Muscle of arm (tissue), 12 donors: ENCODE measurements around the gene ITGA6. TPM values are rescaled to one million over a fixed set of nuclear protein-coding genes. Genes with fewer than 3 reads are reported as not detected.

Experiments used
- DNase-seq: peaks from one replicate; pipeline ENCODE4 v3.0.0-alpha.2; 2013
- polyA plus RNA-seq, 12 donors: library from polyadenylated mRNA; unstranded; fragments of 120-200 nt; gene quantifications; one replicate each; pipeline ENCODE4 v1.2.1, GENCODE V29; 2013; ENCODE audit not compliant: insufficient read length in 12 of 12

The ITGA6 gene
- polyA plus RNA-seq, 12 donors, result 72.5 to 110 (median 87.1) TPM; not detected in 1

DNA sequence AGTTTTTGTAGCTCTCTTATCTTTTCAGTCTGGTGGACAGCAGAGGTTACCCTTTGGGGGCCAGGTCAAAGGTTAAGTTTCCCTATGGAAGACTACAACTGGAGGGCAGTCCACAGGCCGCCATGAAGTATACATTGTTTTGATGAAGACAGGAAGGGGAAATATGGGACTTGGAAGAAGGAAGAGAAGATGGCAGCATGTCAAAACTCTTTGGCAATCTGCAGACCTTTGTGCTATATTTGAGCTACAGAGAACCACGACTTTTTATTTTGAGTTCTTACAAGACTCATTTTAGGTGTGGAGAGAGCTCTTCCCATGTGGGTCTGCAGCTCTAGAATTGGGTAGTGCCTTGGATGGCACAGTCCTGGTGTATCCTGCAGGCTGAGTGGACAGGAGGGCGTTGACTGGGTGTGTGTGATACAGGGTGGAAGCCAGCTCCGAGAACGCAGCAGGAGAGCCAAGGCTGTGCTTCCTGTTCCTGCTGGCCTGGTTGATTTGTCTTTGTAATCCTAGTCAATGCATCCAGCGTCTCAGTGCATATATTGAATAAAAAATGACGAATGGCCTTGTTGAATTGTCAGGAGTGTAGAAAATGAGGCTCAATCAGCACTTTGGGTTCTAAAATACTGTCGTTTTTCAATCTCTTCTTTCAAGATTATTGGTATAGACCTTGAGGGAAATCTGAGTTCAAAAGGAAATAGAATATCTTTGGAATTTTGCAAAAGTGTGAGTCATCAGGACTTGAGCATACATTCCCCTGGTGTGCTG, 11.5 kb downstream of the ITGA6 start:
- DNase-seq, result no peak

- DNase-seq, result no peak
Measured at GRCh38 chr2:172439509-172439860, 12.1 kb downstream of the ITGA6 start.

DNA sequence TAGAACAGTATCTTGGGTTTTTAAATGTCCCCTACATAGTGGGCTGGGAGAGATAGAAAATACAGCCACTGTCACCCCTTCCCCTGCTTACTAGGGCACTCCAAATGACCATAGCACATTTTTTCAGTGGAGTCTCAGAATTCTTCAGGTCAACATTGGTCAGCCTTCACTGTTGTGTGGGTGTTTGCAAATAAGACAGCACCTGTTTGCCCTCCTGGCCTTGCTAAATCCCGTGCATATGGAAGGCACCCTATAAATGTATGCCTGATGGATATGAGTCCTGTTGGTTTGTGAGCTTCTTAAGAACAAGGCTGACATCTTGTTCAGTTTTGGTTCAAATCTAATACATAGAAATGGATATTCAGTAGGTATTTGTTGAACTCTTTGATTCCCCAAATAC, 12.5 kb downstream of the ITGA6 start:
- DNase-seq, result no peak

- no peak for DNase-seq
Measured at GRCh38 chr2:172440795-172441194, 13.4 kb downstream of the ITGA6 start.

- no peak for DNase-seq
Measured at GRCh38 chr2:172442072-172442895, 14.9 kb downstream of the ITGA6 start.

DNA sequence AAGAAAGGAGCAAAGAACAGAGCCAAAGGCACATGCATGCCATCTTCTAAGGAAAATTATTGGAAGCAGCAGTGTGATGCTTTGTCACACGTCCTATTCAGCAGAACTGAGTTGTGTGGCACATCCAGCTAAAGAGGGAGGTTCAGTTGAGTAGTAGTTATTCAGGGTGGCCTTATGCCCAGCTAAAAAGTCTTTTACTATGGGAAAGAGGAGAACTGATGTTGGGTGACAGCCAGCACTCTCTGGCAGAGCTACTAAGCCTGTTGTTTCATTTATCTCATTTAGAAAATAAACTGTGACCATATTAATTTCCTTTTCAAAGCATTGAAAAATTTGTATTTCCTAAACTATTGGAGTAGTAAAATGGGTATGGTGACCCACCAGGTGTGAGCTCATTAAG, 18.5 kb downstream of the ITGA6 start:
- no peak for DNase-seq

- DNase-seq, result no peak
Measured at GRCh38 chr2:172446474-172447063, 19.2 kb downstream of the ITGA6 start.

- DNase-seq, result no peak
Measured at GRCh38 chr2:172447811-172448493, 20.6 kb downstream of the ITGA6 start.

DNA sequence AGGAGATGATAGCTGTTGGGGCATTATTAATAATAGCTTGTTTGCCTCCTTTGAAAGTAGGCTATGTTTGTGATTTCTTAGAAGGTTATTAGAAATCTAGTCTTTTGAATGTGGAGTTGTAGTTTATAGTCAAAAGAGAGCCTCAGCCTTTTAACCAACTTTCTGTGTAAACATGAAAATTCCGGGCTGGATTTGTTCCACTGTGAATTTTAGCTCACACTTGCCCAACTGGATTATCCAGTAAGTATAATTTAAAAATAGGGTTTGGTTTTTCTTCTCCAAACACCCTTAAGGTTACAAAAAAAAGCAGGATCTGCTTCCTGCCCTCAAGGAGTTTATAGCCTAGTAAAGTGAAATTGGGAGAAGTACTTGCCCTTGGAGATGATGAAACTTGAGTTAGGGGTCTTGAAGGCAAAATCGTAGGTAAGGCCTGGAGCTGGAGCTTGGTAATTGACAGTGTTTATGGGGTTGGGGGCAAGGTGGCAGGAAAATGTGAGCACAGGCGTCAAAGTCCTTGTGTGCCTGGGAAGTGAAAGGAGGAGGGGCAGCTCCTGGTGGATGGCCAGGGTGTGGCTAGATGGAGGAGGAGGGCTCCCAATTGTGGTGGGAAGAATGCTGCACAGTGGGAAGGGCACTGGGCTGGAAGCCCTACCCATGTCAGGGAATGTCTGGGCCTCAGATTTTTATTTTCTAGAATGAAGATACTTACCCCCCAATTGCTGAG, 21.3 kb downstream of the ITGA6 start:
- DNase-seq, result no peak

DNA sequence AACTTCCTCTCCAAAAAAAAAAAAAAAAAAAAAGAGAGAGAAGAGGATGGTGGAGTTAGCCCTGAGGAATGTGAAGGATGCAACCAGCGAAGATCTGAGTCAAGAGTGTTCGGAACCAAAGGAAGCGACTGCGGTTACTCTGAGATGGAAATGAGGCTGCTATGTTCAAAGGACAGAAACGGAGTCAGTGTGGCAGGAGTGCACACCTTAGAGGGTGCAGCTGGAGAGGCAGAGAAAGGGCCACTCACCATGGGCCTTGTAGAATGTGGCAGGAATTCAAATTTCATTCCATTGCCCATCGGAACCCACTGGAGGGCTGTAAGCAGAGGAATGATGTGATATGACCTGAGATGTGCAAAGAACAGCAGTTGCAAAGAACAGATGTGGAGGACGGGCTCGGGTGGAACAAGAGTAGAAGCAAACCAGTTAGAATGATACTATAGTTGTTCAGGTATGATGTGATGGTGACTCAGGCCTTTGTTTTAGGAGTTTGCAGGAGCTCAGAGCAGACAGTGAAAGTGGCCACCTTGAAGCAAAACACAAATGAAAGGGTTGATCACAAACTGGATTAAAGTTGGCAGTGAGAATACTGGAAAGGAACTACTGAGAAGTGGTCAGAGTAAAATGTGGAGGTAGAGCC, 22.6 kb downstream of the ITGA6 start:
- no peak for DNase-seq

- DNase-seq, result no peak
Measured at GRCh38 chr2:172451923-172452322, 24.5 kb downstream of the ITGA6 start.

DNA sequence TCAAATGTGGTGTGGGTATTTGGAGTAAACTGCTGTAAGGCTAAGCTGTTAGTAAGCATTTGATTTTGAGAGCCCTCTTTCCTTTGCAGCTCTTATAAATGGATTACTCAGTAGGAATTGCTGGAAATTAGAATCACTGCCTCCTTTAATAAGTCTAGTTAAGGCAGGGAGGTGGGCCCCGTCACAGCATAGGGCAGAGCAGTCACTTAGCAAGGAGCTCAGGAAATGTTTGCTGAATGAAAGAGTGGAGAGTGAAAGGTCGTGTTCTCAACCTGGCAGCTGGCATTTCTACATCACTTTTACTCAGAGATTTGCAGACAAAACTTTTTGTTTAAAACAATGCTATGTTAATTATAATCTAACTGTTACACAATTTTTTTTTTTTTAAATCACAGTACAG, 25.5 kb downstream of the ITGA6 start:
- DNase-seq, result no peak

- no peak for DNase-seq
Measured at GRCh38 chr2:172454404-172455120, 27.2 kb downstream of the ITGA6 start.

DNA sequence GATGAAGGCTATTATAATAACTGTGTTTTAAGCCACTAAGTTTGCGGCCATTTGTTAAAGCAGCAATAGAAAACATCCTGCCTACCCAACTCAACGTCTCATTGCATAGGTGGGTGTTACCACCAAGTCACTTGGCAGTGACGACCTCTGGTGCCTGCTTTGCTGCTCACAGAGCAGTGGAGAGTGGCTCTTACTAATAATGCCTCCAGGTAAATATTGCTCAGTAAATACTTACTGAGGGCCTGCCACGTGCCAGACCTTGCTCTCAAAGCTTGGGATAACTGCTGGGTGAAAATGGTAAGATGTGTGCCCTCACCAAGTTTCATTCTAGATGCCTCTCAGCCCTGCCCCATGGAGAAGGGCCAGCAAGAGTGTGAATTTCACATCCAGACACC, 27.7 kb downstream of the ITGA6 start:
- no peak for DNase-seq

DNA sequence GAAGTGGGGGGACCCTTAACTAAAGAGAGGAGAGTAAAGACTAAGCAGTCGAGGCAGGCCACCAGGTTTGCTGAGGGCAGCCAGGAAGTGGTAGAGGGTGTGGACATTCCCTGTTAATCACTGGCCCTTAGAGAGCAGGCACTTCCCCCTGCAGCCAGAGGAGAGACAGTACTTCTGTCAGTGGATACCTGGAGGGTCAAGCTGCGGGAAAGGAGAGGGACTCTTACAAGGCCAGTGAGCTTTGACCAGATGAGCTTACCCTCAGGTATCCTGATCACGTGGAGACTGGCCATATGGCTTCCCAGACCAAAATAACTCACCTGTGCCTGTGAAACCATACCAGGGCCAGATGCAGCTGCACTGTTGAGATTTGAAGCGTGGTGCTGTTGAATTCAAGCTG, 28.6 kb downstream of the ITGA6 start:
- no peak for DNase-seq

GRCh38 chr2:172457536-172457935, 30.1 kb downstream of the ITGA6 start:
- DNase-seq, result no peak

DNA sequence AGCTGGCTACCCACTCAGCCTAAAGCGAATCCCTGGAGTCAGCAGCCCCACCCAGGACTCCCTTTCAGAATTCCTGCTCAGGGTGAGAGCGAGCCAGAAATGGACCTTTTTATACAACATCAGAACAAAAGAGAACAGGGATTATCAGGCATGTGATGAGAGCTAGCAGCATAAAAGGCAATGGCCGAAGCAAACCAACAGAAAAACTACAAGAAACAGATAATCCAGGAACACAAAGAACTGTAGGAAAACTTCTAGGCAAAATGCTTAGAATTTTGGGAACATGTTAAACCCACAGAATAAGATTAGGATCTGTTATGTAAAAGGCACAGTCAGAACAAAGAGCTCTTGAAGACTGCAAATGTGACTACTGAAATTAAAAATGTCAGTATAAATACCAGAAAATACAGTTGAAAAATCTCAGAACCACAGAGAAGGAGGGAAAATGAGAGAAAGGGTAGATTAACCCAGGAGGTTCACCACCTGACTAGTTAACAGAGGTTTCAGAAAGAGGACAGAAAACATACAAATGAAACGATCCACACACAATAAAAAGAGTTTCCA, 31.3 kb downstream of the ITGA6 start:
- DNase-seq, result no peak

DNA sequence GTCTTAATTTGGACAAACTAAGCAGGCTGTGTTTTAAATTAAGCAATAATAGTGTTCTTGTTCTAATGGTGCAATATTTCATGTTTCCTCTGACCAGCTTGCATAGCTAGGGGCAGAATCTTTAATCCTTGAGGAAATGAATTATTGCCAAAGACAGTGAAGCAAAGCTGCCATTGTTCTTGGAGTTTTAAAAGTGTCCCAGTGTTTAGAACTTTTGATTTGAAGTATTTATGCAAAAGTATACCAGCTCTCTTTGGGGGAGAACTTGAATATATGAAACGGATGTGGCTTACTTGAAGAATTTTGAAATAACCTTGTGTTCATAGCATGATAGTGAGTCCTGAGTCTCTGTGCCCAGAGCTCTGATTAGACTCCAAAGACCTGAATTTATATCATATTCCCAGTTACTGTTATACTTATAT, 33.4 kb downstream of the ITGA6 start:
- no peak for DNase-seq

DNA sequence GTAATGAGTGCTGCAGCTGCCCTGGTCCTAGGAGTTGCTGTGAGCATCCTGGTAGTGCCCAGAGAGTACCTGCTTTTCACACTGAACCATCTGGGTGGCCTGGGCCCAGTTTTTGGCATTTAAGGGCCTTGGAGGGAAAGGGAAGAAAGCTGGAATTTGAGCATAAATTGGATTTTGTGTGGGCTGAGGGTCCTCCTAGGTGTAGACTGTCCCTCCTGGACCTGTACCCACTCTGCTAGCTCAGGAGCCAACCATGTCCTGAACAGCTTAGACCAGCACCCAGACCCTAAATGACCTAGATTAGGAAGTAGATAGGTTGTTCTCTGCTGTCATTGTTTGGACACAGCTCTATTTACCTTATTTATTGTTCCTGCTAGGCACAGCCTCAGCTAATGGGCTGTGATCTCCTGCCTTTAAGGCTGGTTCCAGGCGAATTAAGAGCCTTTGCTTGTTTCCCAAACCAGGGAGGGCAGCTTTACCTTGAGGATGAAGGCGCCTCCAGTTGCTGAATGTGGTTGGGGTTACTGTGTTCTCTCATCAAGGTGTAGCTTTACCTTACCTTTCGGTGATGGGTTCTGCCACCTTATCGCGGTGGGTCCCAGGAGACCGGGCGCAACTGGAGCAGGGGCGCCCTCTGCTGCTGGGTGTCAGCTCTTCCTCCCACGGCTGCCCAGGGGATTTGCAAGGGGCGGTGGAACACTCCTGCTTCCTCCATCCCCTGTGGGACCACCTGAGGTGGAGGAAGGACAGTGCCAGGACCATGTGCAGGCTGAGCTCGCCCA, 34.4 kb downstream of the ITGA6 start:
- no peak for DNase-seq
